NAMALWA (cell line): ENCODE results near the gene INTS4.
"Not testable (repeated sequence)": the region's sequence is repeated elsewhere in the genome, so short reads cannot be mapped to it uniquely, and the experiment has no call there.

Experiments used
- DNase-seq: peaks from one replicate; pipeline ENCODE4 v3.0.0-alpha.2; 2015; ENCODE audit warnings: low spot score

The INTS4 gene

DNA sequence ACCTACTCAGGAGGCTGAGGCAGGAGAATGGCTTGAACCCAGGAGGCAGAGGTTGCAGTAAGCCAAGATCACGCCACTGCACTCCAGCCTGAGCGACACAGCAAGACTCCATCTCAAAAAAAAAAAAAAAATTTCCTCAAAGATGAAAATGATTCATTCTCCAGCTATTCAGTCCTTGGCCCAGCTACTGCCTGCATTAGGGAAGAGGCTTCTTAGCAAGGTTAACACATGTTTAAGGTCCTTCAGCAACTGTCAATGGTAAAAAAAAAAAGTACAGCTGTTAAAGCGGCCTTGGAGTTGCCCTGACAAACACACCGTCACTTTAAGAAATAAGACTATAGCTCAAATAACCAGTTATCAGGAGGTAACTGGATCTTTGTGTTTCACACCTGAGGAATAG is 116.2 kb downstream of the INTS4 start:
- not testable (repeated sequence) for DNase-seq

- no peak for DNase-seq
Measured at GRCh38 chr11:77876045-77876444, 118.4 kb downstream of the INTS4 start.

- no peak for DNase-seq
Measured at GRCh38 chr11:77874206-77874605, 120.3 kb downstream of the INTS4 start.

DNA sequence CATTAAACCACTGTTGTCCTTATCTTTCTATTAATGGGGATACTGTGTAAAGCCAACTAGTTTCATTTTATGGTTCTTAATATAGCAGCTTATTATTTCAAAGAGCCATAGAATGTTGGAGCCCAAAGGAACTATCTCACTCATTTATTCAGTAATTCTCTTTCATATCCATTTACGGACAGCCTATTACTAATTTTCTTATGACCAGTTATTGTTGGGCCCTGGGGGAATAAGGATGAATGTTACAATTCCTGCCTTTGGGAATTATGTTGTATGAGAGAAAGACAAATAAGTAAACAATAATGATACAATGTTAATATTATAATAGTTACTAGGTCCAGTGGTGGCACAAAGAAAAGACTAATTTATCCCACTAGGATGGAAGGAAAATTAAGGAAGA is 121.1 kb downstream of the INTS4 start:
- DNase-seq, result no peak

GRCh38 chr11:77871855-77872254 is 122.6 kb downstream of the INTS4 start:
- no peak for DNase-seq

GRCh38 chr11:77868744-77869143 is 125.7 kb downstream of the INTS4 start:
- DNase-seq, result no peak

GRCh38 chr11:77866336-77866735 is 128.1 kb downstream of the INTS4 start:
- DNase-seq, result no peak

- DNase-seq, result no peak
Measured at GRCh38 chr11:77865805-77866204, 128.7 kb downstream of the INTS4 start.

GRCh38 chr11:77861444-77861843 is 133.0 kb downstream of the INTS4 start:
- not testable (repeated sequence) for DNase-seq

GRCh38 chr11:77857906-77858457 is 136.5 kb downstream of the INTS4 start:
- DNase-seq, result not testable (repeated sequence)

DNA sequence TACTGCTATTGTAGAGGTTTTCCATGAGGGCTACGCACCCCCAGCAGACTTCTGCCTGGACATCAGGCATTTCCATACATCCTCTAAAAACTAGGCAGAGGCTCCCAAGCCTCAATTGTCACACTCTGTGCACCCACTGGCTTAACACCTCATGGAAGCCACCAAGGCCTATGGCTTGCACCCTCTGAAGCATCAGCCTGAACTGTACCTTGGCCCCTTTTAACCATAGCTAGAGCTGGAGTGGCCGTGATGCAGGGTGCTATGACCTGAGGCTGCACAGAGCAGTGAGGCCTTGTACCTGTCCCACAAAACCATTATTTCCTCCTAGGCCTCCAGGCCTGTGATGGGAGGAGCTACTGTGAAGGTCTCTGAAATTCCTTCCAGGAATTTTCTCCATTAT is 139.6 kb downstream of the INTS4 start:
- DNase-seq, result no peak

DNA sequence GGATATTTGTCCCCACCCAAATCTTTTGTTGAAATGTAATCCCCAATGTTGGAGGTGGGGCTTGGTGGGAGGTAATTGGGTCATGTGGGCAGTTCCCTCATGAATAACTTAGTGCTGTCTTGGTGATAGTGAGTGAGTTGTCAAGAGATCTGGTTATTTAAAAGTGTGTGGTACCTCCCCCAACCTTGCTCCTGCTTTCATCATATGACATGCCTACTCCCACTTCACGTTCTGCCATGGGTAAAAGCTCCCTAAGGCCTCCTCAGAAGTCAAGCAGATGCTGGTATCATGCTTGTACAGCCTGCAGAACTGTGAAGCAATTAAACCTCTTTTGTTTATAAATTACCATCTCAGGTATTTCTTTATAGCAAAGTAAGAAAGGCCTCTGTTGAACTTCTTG is 143.0 kb downstream of the INTS4 start:
- no peak for DNase-seq

DNA sequence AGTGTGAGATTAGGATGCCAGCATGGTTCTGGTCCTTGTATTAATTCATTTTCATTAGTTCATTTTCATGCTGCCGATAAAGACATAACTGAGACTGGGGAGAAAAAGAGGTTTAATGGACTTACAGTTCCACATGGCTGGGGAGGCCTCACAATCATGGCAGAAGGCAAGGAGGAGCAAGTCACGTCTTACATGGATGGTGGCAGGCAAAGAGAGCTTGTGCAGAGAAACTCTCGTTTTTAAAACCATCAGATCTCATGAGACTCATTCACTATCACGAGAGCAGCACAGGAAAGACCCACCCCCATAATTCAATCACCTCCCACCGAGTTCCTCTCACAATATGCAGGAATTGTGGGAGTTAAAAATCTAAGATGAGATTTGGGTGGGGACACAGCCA is 150.8 kb downstream of the INTS4 start:
- not testable (repeated sequence) for DNase-seq

GRCh38 chr11:77842441-77843121 is 151.9 kb downstream of the INTS4 start:
- DNase-seq, result no peak

GRCh38 chr11:77833302-77833701 is 161.2 kb downstream of the INTS4 start:
- DNase-seq, result no peak

GRCh38 chr11:77828926-77829325 is 165.5 kb downstream of the INTS4 start:
- no peak for DNase-seq
